ENCODE measurements around the gene RHOV. TPM values are rescaled to one million over a fixed set of nuclear protein-coding genes. Genes with fewer than 3 reads are reported as not detected.

RHOV gene
- polyA plus RNA-seq, 2 of the 4 experiments (the other 2 are of a cell fraction): 7.6 to 13.0 TPM

GRCh38 chr15:40914013-40914412, 40.0 kb upstream of the RHOV start:
- DNase-seq (ENCODE audit: low read depth in 1 of 2, low spot score in 1 of 2) (no peak), ATAC-seq (no peak), FAIRE-seq (no peak)
- TF ChIP-seq ESRRA (IDR thresholded peaks at IDR 0.05; ENCODE audit: borderline replicate concordance, low read length) (no peak), HOXA7 (CRISPR knock-in tag; IDR thresholded peaks at IDR 0.05) (no peak), RNF2 (IDR thresholded peaks at IDR 0.05; ENCODE audit: borderline replicate concordance, low read depth) (no peak)
- Histone ChIP-seq H3K4me2 (no peak overlapping the region), H3K27ac (no peak overlapping the region), H3K4me1 (peaks cover 8% of the 10 kb centered on the region; the same call in 2 of the 3 replicates), H3K4me3 (no peak overlapping the region), H3K9me3 (no peaks in the 10 kb centered on the region)
- CTCF ChIA-PET: interaction anchor here (1.9 to 4.2 kb wide), 2 partner anchors 9 to 28 kb away, joined by 13 to 44 read pairs; no protein-coding TSS in a partner anchor
- 98% methylated on average over 7 of the region's 12 CpGs for WGBS (ENCODE audit: missing lambda C conversion rate)
- POLR2A ChIA-PET: no interaction called here

- WGBS (ENCODE audit: missing lambda C conversion rate): 59% methylated on average over 4 of the region's 6 CpGs
- ChIA-PET POLR2A (no interaction called here), CTCF (interaction anchor here (1.1 to 2.1 kb wide), 3 partner anchors 18 to 273 kb away, joined by 4 to 5 read pairs (median 4); partner anchors contain the start of gene VPS18)
These were observed 38.4 kb upstream of the RHOV start for GRCh38 chr15:40912478-40912877.

GRCh38 chr15:40911693-40912092, 37.7 kb upstream of the RHOV start:
- peaks cover 16% of the 10 kb centered on the region for H3K4me1 ChIP-seq
- TF ChIP-seq REST (IDR thresholded peaks at IDR 0.05) (no peak), POLR2A (IDR thresholded peaks at IDR 0.05; ENCODE audit: low read length) (no peak), TFCP2L1 (CRISPR knock-in tag; IDR thresholded peaks at IDR 0.05) (no peak)
- H3K4me2 ChIP-seq: no peak overlapping the region
- FAIRE-seq (no peak), DNase-seq (ENCODE audit: low read depth in 1 of 2, low spot score in 1 of 2) (no peak), ATAC-seq (no peak)
- WGBS (ENCODE audit: missing lambda C conversion rate): 100% methylated on average over 2 of the region's 2 CpGs
- CTCF ChIA-PET: interaction anchor here (1.1 to 2.4 kb wide), 6 partner anchors 10 to 273 kb away, joined by 4 to 10 read pairs (median 4); partner anchors contain the start of gene VPS18
- H3K4me3 ChIP-seq: no peak overlapping the region
- H3K9me3 ChIP-seq: no peaks in the 10 kb centered on the region
- POLR2A ChIA-PET: no interaction called here
- no peak overlapping the region for H3K27ac ChIP-seq

More at GRCh38 chr15:40912478-40912877, 38.4 kb upstream of the RHOV start:
- no peaks in the 10 kb centered on the region for H3K9me3 ChIP-seq
- peaks cover 8% of the 10 kb centered on the region; the same call in 2 of the 3 replicates for H3K4me1 ChIP-seq
- H3K4me3 ChIP-seq: no peak overlapping the region
- TF ChIP-seq BCL3 (IDR thresholded peaks at IDR 0.05) (no peak), ZC3H11A (IDR thresholded peaks at IDR 0.05) (no peak), HOXA7 (CRISPR knock-in tag; IDR thresholded peaks at IDR 0.05) (no peak), HDAC2 (IDR thresholded peaks at IDR 0.05) (no peak), ZSCAN20 (CRISPR knock-in tag; IDR thresholded peaks at IDR 0.05) (no peak), ZFP36 (IDR thresholded peaks at IDR 0.05; ENCODE audit: borderline replicate concordance, partially characterized antibody) (no peak), RCOR1 (IDR thresholded peaks at IDR 0.05; ENCODE audit: low read depth, low read length) (no peak), SMC3 (IDR thresholded peaks at IDR 0.05) (no peak)
- no peak overlapping the region for H3K27ac ChIP-seq
- DNase-seq (ENCODE audit: low read depth in 1 of 2, low spot score in 1 of 2): no peak
- ATAC-seq: no peak
- no peak overlapping the region for H3K4me2 ChIP-seq
- FAIRE-seq: no peak

- H3K4me1 ChIP-seq: peaks cover 21% of the 10 kb centered on the region
- ChIA-PET POLR2A (interaction anchor here (0.6 kb wide), 1 partner anchor 17 kb away, joined by 4 read pairs; no protein-coding TSS in a partner anchor), CTCF (interaction anchor here (1.4 to 2.4 kb wide), 6 partner anchors 11 to 274 kb away, joined by 4 to 10 read pairs (median 6); no protein-coding TSS in a partner anchor)
- H3K4me3 ChIP-seq: no peak overlapping the region
- WGBS (ENCODE audit: missing lambda C conversion rate): 69% methylated on average over 3 of the region's 7 CpGs
- ATAC-seq (no peak), DNase-seq (ENCODE audit: low read depth in 1 of 2, low spot score in 1 of 2) (no peak), FAIRE-seq (no peak)
- TF ChIP-seq ELK1 (IDR thresholded peaks at IDR 0.05; ENCODE audit: low read depth, low read length): no peak
- TF ChIP-seq EP300 (IDR thresholded peaks at IDR 0.05): no peak
- TF ChIP-seq MAX (IDR thresholded peaks at IDR 0.05): no peak
- TF ChIP-seq REST (IDR thresholded peaks at IDR 0.05): no peak
- no peak for TF ChIP-seq POLR2A (IDR thresholded peaks at IDR 0.05; ENCODE audit: low read length)
- TF ChIP-seq FOXS1 (CRISPR knock-in tag; IDR thresholded peaks at IDR 0.05): no peak
- TF ChIP-seq ZC3H11A (IDR thresholded peaks at IDR 0.05): no peak
- no peak overlapping the region for H3K27ac ChIP-seq
- no peaks in the 10 kb centered on the region for H3K9me3 ChIP-seq
- H3K4me2 ChIP-seq: no peak overlapping the region
These were observed 37.1 kb upstream of the RHOV start for GRCh38 chr15:40911141-40911540.

All from A549 (cell line).